Psoas muscle (tissue), 8 donors: ENCODE measurements around the gene UNCX. TPM values are rescaled to one million over a fixed set of nuclear protein-coding genes. Genes with fewer than 3 reads are reported as not detected.

Experiments used
- ATAC-seq, 4 donors: fragments of 200-7000 bp; cut with Tn5 transposase; one replicate each; pipeline ENCODE4 v1.9.1; 2020; ENCODE audit warnings: moderate library complexity in 3 of 4, mild to moderate bottlenecking in 2 of 4
- DNase-seq, 2 donors: peaks; one replicate each; pipeline ENCODE4 v3.0.0-alpha.2; 2020
- H3K27ac ChIP-seq: fragments of 200-600 bp; one replicate; pipeline ENCODE4 v1.8.0; 2022
- H3K27me3 ChIP-seq, 3 donors: fragments of 200-600 bp in 1 of 3; one replicate each; pipeline versions ENCODE4 v1.6.1 to v1.8.0; 2013 to 2022; ENCODE audit warnings: low read length in 2 of 3, mild to moderate bottlenecking in 2 of 3, moderate library complexity in 1 of 3; ENCODE audit not compliant: insufficient read depth in 3 of 3
- H3K36me3 ChIP-seq, 2 donors: fragments of 200-600 bp in 1 of 2; one replicate each; pipeline versions ENCODE4 v1.6.1 to v1.8.0; 2013 to 2022; ENCODE audit warnings: low read depth in 1 of 2, mild to moderate bottlenecking in 1 of 2, moderate library complexity in 1 of 2; ENCODE audit not compliant: insufficient read depth in 1 of 2
- H3K4me1 ChIP-seq: fragments of 200-600 bp; one replicate; pipeline ENCODE4 v1.8.0; 2022
- H3K4me3 ChIP-seq: fragments of 200-600 bp; one replicate; pipeline ENCODE4 v1.8.0; 2022; ENCODE audit warnings: mild to moderate bottlenecking
- H3K9me3 ChIP-seq: fragments of 200-600 bp; one replicate; pipeline ENCODE4 v1.8.0; 2022
- WGBS, 3 donors: extraction: QIAGEN DNeasy Blood & Tissue Kit; methylation state at CpG; one replicate each; pipeline versions ENCODE4 v1.1.6 to v1.1.7; 2013; 5-methylcytosine and 5-hydroxymethylcytosine counted together
- intact Hi-C, 2 donors: fragments of 100-400 bp; cut with DNase I; formaldehyde crosslinking; loops; one replicate each; pipeline versions ENCODE4 v1.11.0 to v1.14.2; 2022
- polyA plus RNA-seq, 3 donors: library from polyadenylated mRNA; stranded (reverse); fragments of 200-250 nt; gene quantifications; one replicate each; pipeline ENCODE4 v1.2.3, GENCODE V29; 2013
- total RNA-seq, 4 donors: library from RNA; stranded (reverse); fragmentation: NEBNext Ultra II Directional in 2 of 4; extraction: Animal tissue kit (Norgen Biotek cat#: 25700) in 2 of 4; gene quantifications; one replicate each; pipeline versions ENCODE4 v1.2.1 to v1.2.4, GENCODE V29; 2021 to 2023
- TF ChIP-seq, protein P1 (sequence below): fragments of 200-600 bp; IDR thresholded peaks from one replicate; pipeline ENCODE4 v1.8.0; 2022; ENCODE audit warnings: antibody characterized with exemption
- donor health status: healthy with polysubstance abuse.
- donor health status: DM: no; HTN: no; CAD: no; lungs with moderate emphysema.
- donor health status: Bipolar disorder and iron deficiency.
- donor health status: healthy.
- donor health status: DM: yes; HTN: yes; CAD: no.
- donor health status: DM: no; HTN: no; CAD: no.
- donor health status: DM: no; HTN: no; CAD: no.
- donor health status: DM: yes; HTN: yes; CAD: no.

The UNCX gene
- total and polyA plus RNA-seq, 7 donors = not detected

DNA sequence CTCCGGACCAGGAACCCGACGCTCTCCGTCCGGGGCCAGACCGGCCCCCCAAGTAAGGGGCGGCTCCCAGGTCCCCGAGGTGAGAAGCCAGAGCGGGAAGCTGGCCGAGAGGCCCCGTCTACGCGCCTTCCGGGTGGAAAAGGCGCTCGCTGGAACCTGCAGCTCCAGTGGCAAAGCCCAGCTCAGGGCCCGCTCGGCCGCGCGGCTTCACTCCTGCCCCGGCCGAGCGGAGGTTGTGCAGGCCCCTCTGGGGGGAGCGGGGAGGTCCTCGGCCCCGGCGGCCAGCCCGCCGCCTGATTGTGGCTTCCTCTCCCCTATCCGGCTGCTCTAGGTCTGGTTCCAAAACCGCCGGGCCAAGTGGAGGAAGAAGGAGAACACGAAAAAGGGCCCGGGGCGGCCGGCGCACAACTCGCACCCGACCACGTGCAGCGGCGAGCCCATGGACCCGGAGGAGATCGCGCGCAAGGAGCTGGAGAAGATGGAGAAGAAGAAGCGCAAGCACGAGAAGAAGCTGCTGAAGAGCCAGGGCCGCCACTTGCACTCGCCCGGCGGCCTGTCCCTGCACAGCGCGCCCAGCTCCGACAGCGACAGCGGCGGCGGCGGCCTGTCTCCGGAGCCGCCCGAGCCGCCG lies 2.9 kb downstream of the UNCX start:
- WGBS, 3 donors = 2% methylated on average over 49 to 66 of the region's 66 CpGs
- H3K4me1 ChIP-seq = peaks cover 8% of the 10 kb centered on the region
- DNase-seq = peak in 1 of 2 donors; percentile 48
- H3K27me3 ChIP-seq = peaks cover 0 to 90% (median 57%) of the 10 kb centered on the region in 3 donors
- H3K27ac ChIP-seq = no peak overlapping the region
- no peaks in the 10 kb centered on the region for H3K9me3 ChIP-seq
- ATAC-seq = no peak
- no peaks in the 10 kb centered on the region for H3K36me3 ChIP-seq
- intact Hi-C loops = no loop called here
- TF ChIP-seq, protein P1, sequence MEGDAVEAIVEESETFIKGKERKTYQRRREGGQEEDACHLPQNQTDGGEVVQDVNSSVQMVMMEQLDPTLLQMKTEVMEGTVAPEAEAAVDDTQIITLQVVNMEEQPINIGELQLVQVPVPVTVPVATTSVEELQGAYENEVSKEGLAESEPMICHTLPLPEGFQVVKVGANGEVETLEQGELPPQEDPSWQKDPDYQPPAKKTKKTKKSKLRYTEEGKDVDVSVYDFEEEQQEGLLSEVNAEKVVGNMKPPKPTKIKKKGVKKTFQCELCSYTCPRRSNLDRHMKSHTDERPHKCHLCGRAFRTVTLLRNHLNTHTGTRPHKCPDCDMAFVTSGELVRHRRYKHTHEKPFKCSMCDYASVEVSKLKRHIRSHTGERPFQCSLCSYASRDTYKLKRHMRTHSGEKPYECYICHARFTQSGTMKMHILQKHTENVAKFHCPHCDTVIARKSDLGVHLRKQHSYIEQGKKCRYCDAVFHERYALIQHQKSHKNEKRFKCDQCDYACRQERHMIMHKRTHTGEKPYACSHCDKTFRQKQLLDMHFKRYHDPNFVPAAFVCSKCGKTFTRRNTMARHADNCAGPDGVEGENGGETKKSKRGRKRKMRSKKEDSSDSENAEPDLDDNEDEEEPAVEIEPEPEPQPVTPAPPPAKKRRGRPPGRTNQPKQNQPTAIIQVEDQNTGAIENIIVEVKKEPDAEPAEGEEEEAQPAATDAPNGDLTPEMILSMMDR = no peak
- no peak overlapping the region for H3K4me3 ChIP-seq

DNA sequence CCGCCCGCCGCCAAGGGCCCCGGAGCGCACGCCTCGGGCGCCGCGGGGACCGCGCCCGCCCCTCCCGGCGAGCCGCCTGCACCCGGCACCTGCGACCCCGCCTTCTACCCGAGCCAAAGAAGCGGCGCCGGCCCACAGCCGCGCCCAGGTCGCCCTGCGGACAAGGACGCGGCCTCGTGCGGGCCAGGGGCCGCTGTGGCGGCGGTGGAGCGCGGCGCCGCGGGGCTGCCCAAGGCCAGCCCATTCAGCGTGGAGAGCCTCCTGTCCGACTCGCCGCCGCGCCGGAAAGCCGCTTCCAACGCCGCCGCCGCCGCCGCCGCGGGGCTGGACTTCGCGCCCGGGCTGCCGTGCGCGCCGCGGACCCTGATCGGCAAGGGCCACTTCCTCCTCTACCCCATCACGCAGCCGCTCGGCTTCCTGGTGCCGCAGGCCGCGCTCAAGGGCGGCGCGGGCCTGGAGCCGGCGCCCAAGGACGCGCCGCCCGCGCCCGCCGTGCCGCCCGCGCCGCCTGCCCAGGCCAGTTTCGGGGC lies 3.5 kb downstream of the UNCX start:
- DNase-seq (peak in 1 of 2 donors; percentile 30), ATAC-seq (no peak)
- intact Hi-C loops = no loop called here
- Histone ChIP-seq H3K4me1 (peaks cover 12% of the 10 kb centered on the region), H3K4me3 (no peak overlapping the region), H3K9me3 (no peaks in the 10 kb centered on the region), H3K27me3 (peaks cover 0 to 90% (median 58%) of the 10 kb centered on the region in 3 donors), H3K27ac (no peak overlapping the region), H3K36me3 (no peaks in the 10 kb centered on the region)
- 0 to 2% (median 1%) methylated on average over 18 to 87 of the region's 87 CpGs for WGBS, 3 donors
- TF ChIP-seq, protein P1 = no peak

DNA sequence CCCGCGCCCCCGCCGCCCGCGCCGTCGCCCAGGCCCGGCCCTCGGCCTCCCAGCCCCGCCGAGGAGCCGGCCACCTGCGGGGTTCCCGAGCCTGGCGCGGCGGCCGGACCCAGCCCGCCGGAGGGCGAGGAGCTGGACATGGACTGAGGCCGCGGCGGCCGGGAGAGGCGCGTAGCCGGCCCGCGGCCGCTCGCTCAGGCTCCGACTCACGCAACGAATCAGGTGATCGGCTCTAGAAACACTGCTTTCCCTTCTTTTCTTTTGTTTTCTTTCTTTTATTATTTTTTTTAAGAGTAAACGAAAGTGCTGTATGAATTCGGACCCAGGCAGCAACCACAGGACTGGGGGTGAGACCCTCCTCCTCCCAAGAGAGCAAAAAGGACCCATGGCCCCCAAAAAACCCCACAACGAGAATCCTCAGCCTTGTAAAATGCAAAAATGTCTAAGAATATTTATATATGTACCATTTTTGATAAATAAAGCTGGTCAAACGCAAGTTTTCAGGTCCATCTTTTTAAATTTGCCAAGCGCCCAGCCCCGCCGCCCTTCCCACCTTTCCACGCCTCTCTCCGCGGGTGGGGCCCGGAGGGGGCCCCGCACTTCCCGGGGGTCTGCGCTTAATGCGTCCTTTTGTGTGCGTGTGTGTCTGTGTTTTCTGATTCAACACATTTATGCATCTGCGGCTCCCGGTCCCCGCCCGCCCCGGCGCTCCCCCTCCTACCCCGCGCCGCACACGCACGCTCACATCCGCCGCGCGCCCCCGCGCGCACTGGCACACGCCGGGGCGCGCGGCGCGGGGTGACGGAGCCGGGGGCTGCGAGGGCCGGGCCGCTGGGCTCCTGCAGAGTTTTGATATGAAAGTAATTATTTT lies 4.4 kb downstream of the UNCX start:
- Histone ChIP-seq H3K4me1 (peaks cover 8% of the 10 kb centered on the region), H3K27ac (no peak overlapping the region), H3K36me3 (no peaks in the 10 kb centered on the region), H3K27me3 (peaks cover 0 to 90% (median 55%) of the 10 kb centered on the region in 3 donors), H3K9me3 (no peaks in the 10 kb centered on the region), H3K4me3 (peak overlapping the region; percentile 11)
- ATAC-seq (no peak), DNase-seq (no peak)
- WGBS, 3 donors = 2 to 3% (median 2%) methylated on average over 56 to 83 of the region's 83 CpGs
- TF ChIP-seq, protein P1 = no peak
- intact Hi-C loops = no loop called here

DNA sequence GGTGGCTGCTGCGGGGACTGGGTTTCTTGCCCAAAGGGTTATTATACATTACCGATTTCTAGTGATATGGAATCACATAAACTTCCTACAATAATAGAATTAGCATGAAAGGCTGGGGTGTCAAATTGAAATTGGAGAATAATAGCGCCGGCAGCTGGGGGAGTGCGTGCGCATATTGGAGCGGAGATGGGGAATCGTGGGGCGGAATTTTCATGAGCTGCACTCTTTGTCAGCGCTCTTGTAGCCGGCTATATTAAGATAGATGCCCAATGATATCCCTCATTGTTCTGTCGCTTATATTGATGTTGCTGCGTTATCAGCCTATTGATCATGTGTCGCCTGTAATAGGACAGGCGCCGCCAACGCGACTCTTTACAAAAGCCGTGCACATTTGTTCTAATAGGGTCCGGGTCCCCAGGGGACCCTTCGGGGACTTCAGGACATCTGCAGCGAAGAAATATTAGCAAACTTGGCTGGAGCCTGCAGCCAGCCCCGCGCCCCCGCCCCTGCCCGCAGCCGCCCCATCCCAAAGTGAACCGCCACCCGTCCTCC lies 5.1 kb downstream of the UNCX start:
- ATAC-seq = no peak
- DNase-seq = no peak
- H3K4me1 ChIP-seq = peaks cover 8% of the 10 kb centered on the region
- H3K27ac ChIP-seq = no peak overlapping the region
- peaks cover 0 to 91% (median 61%) of the 10 kb centered on the region in 3 donors for H3K27me3 ChIP-seq
- no peaks in the 10 kb centered on the region for H3K36me3 ChIP-seq
- intact Hi-C loops = no loop called here
- no peaks in the 10 kb centered on the region for H3K9me3 ChIP-seq
- TF ChIP-seq, protein P1 = no peak
- no peak overlapping the region for H3K4me3 ChIP-seq
- WGBS, 3 donors = 7% methylated on average over 29 of the region's 29 CpGs
